Inferior parietal cortex (tissue), 1 donor: ENCODE data around the gene COP1.
"Not testable (repeated sequence)": the region's sequence is repeated elsewhere in the genome, so short reads cannot be mapped to it uniquely, and the experiment has no call there.

Source experiments
- DNase-seq: peaks from one replicate; pipeline ENCODE4 v3.0.0-alpha.2; 2016; ENCODE audit errors: extremely low spot score

COP1 gene

GRCh38 chr1:176122282-176122681 lies 84.8 kb downstream of the COP1 start:
- DNase-seq: no peak

GRCh38 chr1:176119549-176119948 lies 87.5 kb downstream of the COP1 start:
- no peak for DNase-seq

GRCh38 chr1:176118985-176119384 lies 88.1 kb downstream of the COP1 start:
- DNase-seq: no peak

GRCh38 chr1:176111835-176112234 lies 95.3 kb downstream of the COP1 start:
- DNase-seq: no peak

GRCh38 chr1:176110203-176110602 lies 96.9 kb downstream of the COP1 start:
- no peak for DNase-seq

GRCh38 chr1:176102768-176103350 lies 104.2 kb downstream of the COP1 start:
- no peak for DNase-seq

GRCh38 chr1:176101951-176102642 lies 105.0 kb downstream of the COP1 start:
- no peak for DNase-seq

GRCh38 chr1:176098560-176098959 lies 108.5 kb downstream of the COP1 start:
- DNase-seq: no peak

- no peak for DNase-seq
These were observed 111.1 kb downstream of the COP1 start for GRCh38 chr1:176096015-176096414.

GRCh38 chr1:176090766-176091165 lies 116.3 kb downstream of the COP1 start:
- DNase-seq: no peak

GRCh38 chr1:176087746-176088145 lies 119.3 kb downstream of the COP1 start:
- not testable (repeated sequence) for DNase-seq

GRCh38 chr1:176073524-176074157 lies 133.4 kb downstream of the COP1 start:
- peak; percentile 93 for DNase-seq

GRCh38 chr1:176068901-176069300 lies 138.2 kb downstream of the COP1 start:
- DNase-seq: no peak

GRCh38 chr1:176068256-176068655 lies 138.8 kb downstream of the COP1 start:
- DNase-seq: no peak

- DNase-seq: no peak
These were observed 140.4 kb downstream of the COP1 start for GRCh38 chr1:176066709-176067108.

GRCh38 chr1:176058686-176059085 lies 148.4 kb downstream of the COP1 start:
- DNase-seq: no peak

- DNase-seq: no peak
These were observed 150.8 kb downstream of the COP1 start for GRCh38 chr1:176056312-176056711.

GRCh38 chr1:176055398-176055797 lies 151.7 kb downstream of the COP1 start:
- DNase-seq: no peak

GRCh38 chr1:176051902-176052518 lies 155.1 kb downstream of the COP1 start:
- DNase-seq: no peak

- DNase-seq: no peak
These were observed 155.7 kb downstream of the COP1 start for GRCh38 chr1:176051402-176051801.

GRCh38 chr1:176049582-176049981 lies 157.5 kb downstream of the COP1 start:
- DNase-seq: no peak

- no peak for DNase-seq
These were observed 160.2 kb downstream of the COP1 start for GRCh38 chr1:176046926-176047325.

- no peak for DNase-seq
These were observed 163.5 kb downstream of the COP1 start for GRCh38 chr1:176043537-176043936.
